B cell (primary cell): ENCODE results near the gene TMEM131. TPM values are rescaled to one million over a fixed set of nuclear protein-coding genes. Genes with fewer than 3 reads are reported as not detected.

ENCODE experiments used
- ATAC-seq: fragments of 200-7000 bp; cut with Tn5 transposase; one replicate; pipeline ENCODE4 v1.10.0; 2021; ENCODE audit warnings: low read depth, mild to moderate bottlenecking, moderate number of reproducible peaks, moderate library complexity
- CTCF ChIA-PET: fragments of 350-600 bp; sonication (Branson Sonifier 250); formaldehyde crosslinking; loops from one replicate; lab custom pipeline; 2021; ENCODE audit warnings: antibody characterized with exemption, inconsistent platforms; lab: Charles Lee
- POLR2A ChIA-PET: fragments of 350-600 bp; sonication (Branson Sonifier 250); formaldehyde crosslinking; loops from one replicate; lab custom pipeline; 2021; ENCODE audit warnings: antibody characterized with exemption; lab: Charles Lee
- DNase-seq: peaks from one replicate; pipeline ENCODE4 v3.0.0; 2013
- H2AFZ ChIP-seq: 2 replicates; pipeline ENCODE4 v1.6.1; 2012; ENCODE audit warnings: mild to moderate bottlenecking, low read depth, low read length; ENCODE audit not compliant: insufficient read depth, poor library complexity, severe bottlenecking
- H3K27ac ChIP-seq, 2 donors: 1 replicate in 1 of 2; 2 replicates in 1 of 2; pipeline ENCODE4 v1.5.1; 2012 to 2013; ENCODE audit warnings: low read length in 2 of 2, mild to moderate bottlenecking in 2 of 2, moderate library complexity in 1 of 2
- H3K27me3 ChIP-seq, 4 experiments: fragments of 200-600 bp in 1 of 4; sonication (generic) in 1 of 4; replicated peaks in 1 of 4; 1 replicate in 2 of 4; 2 replicates in 2 of 4; pipeline versions ENCODE4 v1.6.1 to v1.7.0; 2013 to 2016; ENCODE audit warnings: low read length in 3 of 4, mild to moderate bottlenecking in 2 of 4, mixed read lengths in 1 of 4, moderate library complexity in 1 of 4; ENCODE audit not compliant: insufficient read depth in 4 of 4, control insufficient read depth in 3 of 4; ENCODE audit errors: control extremely low read depth in 1 of 4
- H3K36me3 ChIP-seq, 2 experiments: replicated peaks in 1 of 2; 1 replicate in 1 of 2; 2 replicates in 1 of 2; pipeline versions ENCODE4 v1.6.1 to v1.7.1; 2013; ENCODE audit warnings: low read length in 1 of 2; ENCODE audit not compliant: insufficient read depth in 2 of 2, control insufficient read depth in 1 of 2; ENCODE audit errors: control extremely low read depth in 1 of 2, extremely low read depth in 1 of 2
- H3K4me1 ChIP-seq, 2 donors: fragments of 200-600 bp in 1 of 2; sonication (generic) in 1 of 2; 1 replicate in 1 of 2; 2 replicates in 1 of 2; pipeline versions ENCODE4 v1.5.1 to v1.6.1; 2013 to 2017; ENCODE audit warnings: low read length in 2 of 2; ENCODE audit not compliant: control insufficient read depth in 2 of 2, insufficient read depth in 2 of 2
- H3K4me2 ChIP-seq: replicated peaks from 2 replicates; pipeline ENCODE3; 2012; ENCODE audit warnings: mild to moderate bottlenecking, low read depth, low read length; ENCODE audit not compliant: poor library complexity, severe bottlenecking
- H3K4me3 ChIP-seq, 5 experiments: fragments of 200-600 bp in 1 of 5; sonication (generic) in 1 of 5; 1 replicate in 3 of 5; 2 replicates in 2 of 5; pipeline versions ENCODE4 v1.5.1 to v1.7.0; 2011 to 2016; ENCODE audit warnings: low read length in 4 of 5, mild to moderate bottlenecking in 4 of 5, low read depth in 2 of 5, control low read depth in 1 of 5, moderate library complexity in 1 of 5; ENCODE audit not compliant: insufficient read depth in 1 of 5; ENCODE audit errors: control extremely low read depth in 1 of 5, extremely low read depth in 1 of 5
- H3K79me2 ChIP-seq: fragments of 200-600 bp; sonication (generic); one replicate; pipeline ENCODE4 v1.6.0; 2016; ENCODE audit warnings: low read length; ENCODE audit not compliant: control insufficient read depth, insufficient read depth
- H3K9ac ChIP-seq: fragments of 200-600 bp; sonication (generic); 2 replicates; pipeline ENCODE4 v1.6.1; 2017; ENCODE audit warnings: mild to moderate bottlenecking, low read length, moderate library complexity
- H3K9me3 ChIP-seq, 3 donors: one replicate each; pipeline versions ENCODE4 v1.6.1 to v1.7.1; 2013; ENCODE audit warnings: low read length in 2 of 3; ENCODE audit not compliant: control insufficient read depth in 2 of 3, insufficient read depth in 1 of 3; ENCODE audit errors: control extremely low read depth in 1 of 3
- H4K20me1 ChIP-seq: 2 replicates; pipeline ENCODE4 v1.6.0; 2012; ENCODE audit warnings: mild to moderate bottlenecking, low read length; ENCODE audit not compliant: insufficient read depth, control insufficient read depth, poor library complexity, severe bottlenecking
- H3K27ac Mint-ChIP-seq: one replicate; pipeline ENCODE4 v1.8.0; 2021; ENCODE audit warnings: mixed read lengths
- H3K27me3 Mint-ChIP-seq: one replicate; pipeline ENCODE4 v1.8.0; 2021; ENCODE audit warnings: mixed read lengths
- H3K4me1 Mint-ChIP-seq: one replicate; pipeline ENCODE4 v1.8.0; 2021; ENCODE audit warnings: mixed read lengths
- H3K4me3 Mint-ChIP-seq: one replicate; pipeline ENCODE4 v1.8.0; 2021; ENCODE audit warnings: mixed read lengths
- H3K9me3 Mint-ChIP-seq: one replicate; pipeline ENCODE4 v1.8.0; 2022; ENCODE audit warnings: mixed read lengths; ENCODE audit not compliant: insufficient read depth
- CTCF ChIP-seq: fragments of 200-600 bp; IDR thresholded peaks from one replicate; pipeline ENCODE4 v1.8.0; 2022; ENCODE audit warnings: antibody characterized with exemption, mild to moderate bottlenecking
- EZH2 ChIP-seq: IDR thresholded peaks from 2 replicates; pipeline ENCODE4 v1.6.1; 2012; ENCODE audit warnings: borderline replicate concordance, low read depth, mild to moderate bottlenecking, moderate library complexity, low read length; ENCODE audit not compliant: insufficient read depth, poor library complexity, severe bottlenecking
- WGBS: methylation state at CpG from one replicate; pipeline ENCODE4 v1.1.5; 2013; ENCODE audit warnings: missing lambda C conversion rate; ENCODE audit not compliant: insufficient coverage; 5-methylcytosine and 5-hydroxymethylcytosine counted together
- intact Hi-C: fragments of 100-400 bp; cut with micrococcal nuclease; formaldehyde crosslinking; loops from one replicate; pipeline ENCODE4 v1.10.0; 2022
- polyA plus RNA-seq: library from polyadenylated mRNA; depleted of rRNA; stranded (reverse); fragments of >200 nt; gene quantifications from 2 replicates; pipeline ENCODE4 v1.2.3, GENCODE V29; 2012
- total RNA-seq, 2 donors: library from RNA; stranded (reverse); fragments of 120-200 nt in 1 of 2; gene quantifications; 1 replicate in 1 of 2; 2 replicates in 1 of 2; pipeline versions ENCODE4 v1.2.3 to v1.2.4, GENCODE V29; 2013 to 2022

TMEM131 gene
- total and polyA plus RNA-seq, 2 donors (not counting 1 experiment from before 2014, with no cell fraction given), result 24.3 to 101 TPM

DNA sequence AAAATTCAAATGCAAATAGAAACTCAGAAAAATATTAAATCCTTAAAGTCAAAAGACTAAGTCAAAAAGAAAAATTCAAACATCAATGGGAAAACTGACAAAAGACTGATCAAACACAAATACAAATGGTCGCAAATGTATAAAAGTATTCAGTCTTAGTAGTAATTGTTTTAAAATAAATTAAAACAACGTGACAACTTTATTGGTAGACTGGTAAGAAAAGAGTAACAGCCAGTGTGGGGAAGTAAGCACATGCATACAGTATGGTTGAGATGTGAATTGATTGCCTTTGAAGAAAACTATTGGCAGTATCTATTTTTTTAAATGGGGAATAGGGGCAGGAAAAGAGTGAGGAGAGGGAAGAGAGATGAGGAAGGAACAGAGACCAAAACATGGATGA lies 9.8 kb downstream of the TMEM131 start:
- H3K27me3 ChIP-seq, result no peaks in the 10 kb centered on the region
- ATAC-seq (no peak), DNase-seq (no peak)
- peaks cover 100% of the 10 kb centered on the region for H3K79me2 ChIP-seq
- Mint-ChIP-seq H3K27ac (no peak overlapping the region), H3K9me3 (no peaks in the 10 kb centered on the region), H3K4me1 (peaks cover 66% of the 10 kb centered on the region), H3K4me3 (no peak overlapping the region), H3K27me3 (no peaks in the 10 kb centered on the region)
- peaks cover 83% of the 10 kb centered on the region for H4K20me1 ChIP-seq
- no peak overlapping the region for H3K4me2 ChIP-seq
- ChIA-PET CTCF (no interaction called here), POLR2A (no interaction called here)
- 100% methylated on average over 1 of the region's 2 CpGs for WGBS
- H3K36me3 ChIP-seq, result peaks cover 0 to 9% of the 10 kb centered on the region in 2 experiments
- H3K9ac ChIP-seq, result no peak overlapping the region
- peaks cover 0 to 5% (median 0%) of the 10 kb centered on the region in 3 donors for H3K9me3 ChIP-seq
- H3K4me3 ChIP-seq, result no peak overlapping the region
- peaks cover 31 to 42% of the 10 kb centered on the region in 2 donors for H3K4me1 ChIP-seq
- no peak overlapping the region for H3K27ac ChIP-seq
- intact Hi-C loops, result no loop called here
- TF ChIP-seq CTCF (no peak), EZH2 (no peak)
- no peak overlapping the region for H2AFZ ChIP-seq

- Histone ChIP-seq H3K27ac (no peak overlapping the region), H3K79me2 (peaks cover 100% of the 10 kb centered on the region), H4K20me1 (peaks cover 75% of the 10 kb centered on the region), H3K4me1 (peaks cover 21 to 25% of the 10 kb centered on the region in 2 donors), H2AFZ (no peak overlapping the region), H3K4me3 (no peak overlapping the region), H3K27me3 (no peaks in the 10 kb centered on the region), H3K9me3 (peaks cover 0 to 6% (median 0%) of the 10 kb centered on the region in 3 donors), H3K4me2 (no peak overlapping the region), H3K9ac (no peak overlapping the region), H3K36me3 (peaks cover 0 to 9% of the 10 kb centered on the region in 2 experiments)
- 80% methylated on average over 1 of the region's 3 CpGs for WGBS
- intact Hi-C loops, result loop anchor here (2.0 kb wide), 1 partner anchor 17 kb away; no protein-coding TSS in a partner anchor
- H3K9me3 Mint-ChIP-seq, result peaks cover 10% of the 10 kb centered on the region
- no peak overlapping the region for H3K4me3 Mint-ChIP-seq
- DNase-seq (no peak), ATAC-seq (no peak)
- ChIA-PET CTCF (no interaction called here), POLR2A (no interaction called here)
- no peaks in the 10 kb centered on the region for H3K27me3 Mint-ChIP-seq
- peaks cover 63% of the 10 kb centered on the region for H3K4me1 Mint-ChIP-seq
- TF ChIP-seq CTCF (no peak), EZH2 (no peak)
- peak overlapping the region; percentile 5 for H3K27ac Mint-ChIP-seq
Measured at GRCh38 chr2:97983698-97984097, 12.1 kb downstream of the TMEM131 start.
